ENCODE results near the gene HLTF.
A peak's percentile ranks its signal among the peaks of the same experiment; 100 is the strongest.

The HLTF gene

DNA sequence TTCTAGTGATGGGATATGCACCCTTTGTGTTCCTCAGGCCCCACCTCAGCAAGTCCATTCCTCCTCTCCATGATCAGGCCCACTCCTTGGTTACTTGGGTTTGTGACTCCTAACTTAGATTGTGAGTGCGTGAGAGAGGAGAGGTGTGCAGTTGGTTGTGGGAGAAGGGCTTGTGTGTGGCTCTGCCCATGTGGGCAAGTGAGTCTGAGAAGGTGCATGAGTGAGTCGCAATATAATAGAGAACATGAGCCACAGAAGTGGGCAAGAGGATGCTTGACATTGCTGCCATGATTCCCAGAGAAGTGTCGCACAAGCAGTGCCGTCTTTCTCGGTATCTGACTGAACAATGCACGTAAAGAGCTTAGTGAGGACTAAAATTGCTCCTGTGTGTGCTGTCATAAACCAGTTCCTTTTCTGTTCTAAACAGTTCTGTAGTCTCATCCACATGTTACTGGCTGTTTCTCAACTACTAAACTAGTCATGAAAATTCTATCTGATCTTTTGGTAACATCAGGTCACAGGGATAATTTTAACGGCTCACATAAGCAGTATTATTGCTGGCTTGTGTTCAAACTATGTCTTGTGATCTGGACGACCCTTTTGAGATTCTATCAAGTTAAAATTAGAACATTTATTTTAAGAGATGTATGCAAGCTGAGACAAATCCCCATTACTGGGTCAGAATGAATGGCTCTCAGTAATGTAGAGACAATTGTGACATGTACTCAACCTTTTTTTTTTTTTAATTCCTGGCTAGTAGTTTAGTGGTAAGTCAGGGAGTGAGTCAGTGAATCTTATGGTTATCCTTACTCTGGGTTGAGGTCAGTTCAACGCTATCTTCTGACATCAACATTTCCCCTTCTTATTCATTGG, 69.4 kb downstream of the HLTF start:
- DNase-seq (ENCODE audit: low read depth): no peak

DNA sequence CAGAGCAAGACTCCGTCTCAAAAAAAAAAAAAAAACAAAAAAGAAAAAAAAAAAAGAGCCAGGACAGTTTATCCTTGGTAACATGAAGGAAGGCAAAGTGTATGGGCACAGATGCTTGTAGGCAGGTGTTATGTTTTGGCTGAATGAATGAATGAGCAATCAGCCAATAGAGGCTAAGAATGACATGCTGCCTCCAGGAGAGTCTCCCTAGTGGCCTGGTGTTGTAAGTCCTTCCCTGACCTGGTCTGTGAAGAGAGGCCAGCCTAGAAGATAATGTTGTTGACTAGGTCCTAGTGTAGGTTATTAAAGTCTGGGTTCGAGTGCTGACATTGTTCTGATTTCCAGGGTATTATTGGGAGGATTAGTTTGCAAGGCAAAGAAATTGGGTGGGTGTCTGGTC, 70.1 kb downstream of the HLTF start:
- DNase-seq (ENCODE audit: low read depth): no peak

DNA sequence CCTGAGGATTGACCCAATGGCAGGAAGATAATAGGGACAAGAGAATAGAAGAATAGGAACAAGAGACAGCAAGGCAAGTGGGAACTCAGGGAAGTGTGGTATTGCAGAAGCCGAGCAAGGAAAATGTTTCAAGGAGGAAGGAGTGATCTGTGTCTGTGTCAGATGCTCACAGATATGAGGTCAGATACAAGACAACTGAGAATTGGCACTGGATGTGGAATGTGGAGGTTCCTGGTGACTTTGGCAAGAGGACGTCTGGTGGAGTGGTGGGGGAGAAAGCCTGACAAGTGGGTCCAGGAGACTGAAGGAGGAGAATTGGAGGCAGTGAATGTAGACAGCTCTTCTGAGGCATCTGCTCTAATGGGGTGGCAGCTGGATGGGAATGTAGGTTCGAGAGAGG, 70.9 kb downstream of the HLTF start:
- DNase-seq (ENCODE audit: low read depth): no peak

DNA sequence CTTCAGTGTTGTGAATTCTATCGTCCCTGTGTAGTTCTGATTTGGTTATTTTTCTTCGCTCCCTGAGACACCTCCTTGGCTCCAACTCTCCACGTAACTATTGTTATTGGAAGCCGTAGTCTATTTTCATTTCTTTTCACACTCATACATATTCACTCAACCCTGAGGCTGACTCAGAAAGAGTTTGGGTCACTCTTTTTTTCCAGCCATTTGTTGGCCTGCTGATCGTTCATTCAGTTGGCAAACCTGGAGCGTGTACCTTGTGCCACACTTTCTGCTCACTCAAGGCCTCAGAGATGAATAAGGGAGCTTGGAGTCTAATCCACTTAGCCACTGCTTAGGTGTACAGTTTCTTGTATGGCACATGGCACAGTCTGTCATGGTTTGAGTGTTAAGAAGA, 72.6 kb downstream of the HLTF start:
- DNase-seq (ENCODE audit: low read depth): no peak

DNA sequence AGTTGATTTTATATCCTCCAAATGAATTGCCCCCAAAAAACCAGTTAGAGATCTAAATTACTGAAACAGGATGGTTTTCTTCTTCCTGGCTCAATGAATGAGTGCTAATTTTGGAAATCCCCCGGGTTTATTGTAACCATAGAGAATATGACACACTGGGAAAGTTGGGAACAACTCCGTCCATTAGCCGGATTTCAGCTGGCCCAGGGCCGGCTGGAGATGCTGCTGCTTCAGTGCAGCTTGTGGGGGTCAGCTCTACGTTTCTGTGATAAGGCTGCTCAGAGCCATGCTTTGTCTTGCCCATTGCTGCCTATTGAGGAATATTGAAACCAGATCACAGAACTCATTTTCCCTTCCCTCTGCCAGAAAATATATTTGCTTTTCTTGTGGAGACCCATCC, 74.7 kb downstream of the HLTF start:
- DNase-seq (ENCODE audit: low read depth): no peak

DNA sequence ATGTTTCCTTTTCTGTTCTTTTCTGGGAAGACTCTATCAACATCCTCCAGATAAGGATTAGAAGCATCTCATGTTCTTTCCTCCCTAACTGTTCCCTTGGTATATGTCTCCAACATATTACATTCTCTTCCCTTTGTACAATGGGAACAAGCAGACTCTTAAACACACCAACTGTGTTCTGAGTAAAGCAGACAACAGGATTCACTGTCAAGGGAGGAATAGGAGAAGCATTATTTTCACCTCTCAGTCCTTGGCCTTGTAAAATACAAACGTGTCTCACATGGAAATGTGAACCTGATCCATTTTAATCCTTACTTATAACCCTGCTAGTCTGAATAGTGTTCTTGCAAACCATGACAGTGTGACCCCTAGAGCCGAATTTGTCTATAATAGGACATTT, 75.4 kb downstream of the HLTF start:
- DNase-seq (ENCODE audit: low read depth): no peak

DNA sequence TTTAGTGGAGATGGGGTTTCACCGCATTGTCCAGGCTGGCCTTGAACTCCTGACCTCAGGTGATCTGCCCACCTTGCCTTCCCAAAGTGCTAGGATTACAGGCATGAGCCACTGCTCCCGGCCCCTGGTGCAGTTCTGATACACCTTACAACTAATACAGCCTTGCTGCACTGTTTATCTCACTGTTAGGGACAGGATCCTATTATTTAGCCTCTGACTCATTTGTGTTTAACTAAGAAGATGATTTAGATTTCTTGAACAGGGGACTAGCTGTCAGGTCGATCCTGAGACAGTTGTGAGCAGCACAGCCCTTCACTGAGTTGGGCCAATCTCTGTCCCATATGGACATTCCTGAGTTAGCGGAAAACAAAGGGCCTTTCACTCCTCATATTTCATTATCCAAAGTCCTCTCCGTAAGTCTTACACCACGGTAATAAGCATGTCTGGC, 75.8 kb downstream of the HLTF start:
- no peak for DNase-seq (ENCODE audit: low read depth)

DNA sequence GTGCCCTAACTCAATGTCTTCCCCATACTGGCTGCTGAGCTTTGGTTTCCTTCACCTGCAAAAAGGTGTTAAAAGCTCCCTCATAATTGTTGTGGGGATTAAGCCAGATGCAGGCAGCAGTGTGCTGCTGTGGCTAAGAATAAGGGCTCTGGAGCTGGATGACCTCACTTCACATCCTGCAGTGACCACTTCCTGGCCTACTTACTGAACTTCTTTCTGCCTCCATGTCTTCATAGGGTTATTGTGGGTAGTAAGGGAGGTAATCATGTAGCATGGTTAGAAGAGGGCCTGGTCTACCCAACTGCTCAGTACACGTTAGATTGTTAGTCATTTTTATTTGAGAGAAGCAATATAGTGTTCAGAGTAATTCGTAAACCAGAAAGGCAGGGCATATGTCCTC, 76.6 kb downstream of the HLTF start:
- DNase-seq (ENCODE audit: low read depth): no peak

DNA sequence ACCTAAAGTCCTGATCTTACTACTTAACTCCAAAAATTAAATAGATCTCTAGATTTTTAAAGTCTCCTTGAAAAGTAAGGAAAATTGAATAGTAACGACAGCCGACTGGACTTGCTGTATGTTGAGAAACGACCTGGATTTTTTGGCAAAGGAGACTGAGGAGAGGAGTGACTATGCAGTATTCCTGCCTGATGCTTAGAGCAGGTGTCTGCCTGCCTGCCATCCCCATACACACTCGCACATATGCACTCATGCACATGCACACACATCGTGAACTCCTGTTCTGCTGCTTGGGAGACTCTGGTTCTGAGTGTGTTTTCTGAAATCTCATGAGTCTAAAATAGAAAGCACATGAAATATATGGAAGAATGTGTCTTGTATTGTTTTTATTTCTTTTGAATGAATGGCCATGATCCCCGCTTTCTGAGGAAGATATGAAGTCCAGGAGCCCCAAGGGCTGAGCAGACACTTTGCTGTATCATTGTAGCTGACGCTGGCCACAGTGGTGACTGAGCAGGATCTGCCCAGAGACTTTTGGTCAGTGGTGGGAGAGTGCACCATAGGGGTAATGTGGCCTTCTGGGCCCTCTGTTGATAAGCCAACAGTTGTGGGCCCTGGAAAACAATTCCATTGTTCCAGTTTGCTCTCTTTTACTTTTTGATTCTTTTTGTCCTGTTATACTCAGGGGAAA, 78.6 kb downstream of the HLTF start:
- no peak for DNase-seq (ENCODE audit: low read depth)

DNA sequence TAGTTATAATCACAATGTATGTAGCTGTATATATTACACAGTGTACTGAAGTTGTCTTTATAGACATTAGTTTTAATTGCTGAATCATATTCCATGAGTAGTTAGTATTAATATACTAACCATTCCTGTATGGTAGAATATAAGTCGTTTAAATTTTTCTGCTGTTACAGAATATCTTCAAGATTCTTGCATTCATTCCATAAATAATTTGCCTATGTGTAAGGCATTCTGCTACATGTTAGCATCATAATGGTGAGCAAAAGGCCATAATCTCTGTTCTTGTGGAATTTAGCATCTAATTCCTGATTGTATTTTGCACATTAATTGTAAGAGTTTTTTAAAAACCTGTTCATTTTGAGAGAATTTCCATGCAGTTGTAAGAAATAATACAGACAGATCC, 80.9 kb downstream of the HLTF start:
- DNase-seq (ENCODE audit: low read depth): no peak

DNA sequence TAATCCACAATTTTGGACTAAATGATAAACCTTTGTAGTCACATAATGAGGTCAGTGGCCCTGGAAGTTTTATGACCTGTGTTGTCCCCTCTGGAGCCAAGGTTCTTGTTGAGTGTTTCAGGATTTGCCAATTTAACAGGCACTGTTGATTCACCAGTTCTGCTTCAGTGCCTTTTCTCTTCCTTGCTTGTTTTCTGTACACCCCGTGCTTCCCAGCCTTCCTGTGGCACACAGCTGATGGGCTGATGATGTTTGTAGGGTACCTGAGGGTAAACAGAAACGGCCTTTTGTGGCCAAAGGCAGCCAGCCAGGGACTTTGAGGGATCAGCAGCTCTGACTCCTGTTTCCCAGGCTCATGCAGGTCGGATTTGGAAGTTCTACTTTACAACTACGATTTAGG, 81.7 kb downstream of the HLTF start:
- no peak for DNase-seq (ENCODE audit: low read depth)

DNA sequence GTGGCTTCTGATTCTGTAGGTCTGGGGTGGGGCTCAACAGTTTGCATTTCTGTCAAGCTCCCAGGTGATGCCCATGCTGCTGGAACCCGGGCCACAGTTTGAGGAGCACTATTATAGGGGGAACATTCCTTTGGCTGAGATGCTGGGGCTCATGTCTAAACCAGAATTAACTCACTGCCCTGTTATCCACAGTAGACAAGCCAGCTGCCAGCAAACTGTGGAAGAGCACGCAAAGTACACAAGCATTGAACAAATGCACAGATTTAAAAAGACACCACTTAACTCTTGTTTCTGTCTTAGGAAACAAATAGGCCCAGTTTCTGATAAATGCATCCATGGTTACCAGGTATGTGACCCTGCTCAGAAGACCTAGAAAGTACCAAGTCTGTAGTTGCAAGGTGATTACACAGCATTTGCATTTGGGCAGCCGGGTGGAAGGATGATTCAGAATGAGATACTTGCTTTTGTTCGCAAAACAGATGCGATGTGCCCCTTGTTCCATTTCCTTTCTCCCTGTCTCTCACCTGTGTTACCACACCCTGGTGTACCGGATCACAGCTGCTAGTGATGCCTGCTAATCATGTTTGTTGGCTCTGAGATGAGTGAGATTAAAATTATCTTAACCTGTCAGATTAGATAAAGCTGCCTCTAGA, 82.6 kb downstream of the HLTF start:
- DNase-seq (ENCODE audit: low read depth): no peak

DNA sequence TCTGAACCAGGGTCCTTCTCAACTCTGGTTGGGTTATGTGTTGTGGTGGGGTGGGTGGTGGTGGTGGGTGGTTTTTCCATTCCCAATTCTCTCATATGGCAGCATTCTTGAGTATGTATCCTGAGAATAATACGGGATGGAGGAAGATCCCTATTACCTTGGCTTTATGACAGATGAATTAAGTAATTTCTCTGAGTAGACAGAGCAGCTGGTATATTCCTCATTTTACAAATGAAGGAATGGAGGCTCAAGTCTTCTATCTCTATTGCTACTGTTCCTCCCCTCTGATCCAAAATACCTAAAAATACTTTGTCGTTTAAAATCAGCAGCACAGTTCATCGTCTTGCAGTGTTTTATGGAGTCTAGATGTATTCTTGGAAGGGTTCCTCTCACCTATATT, 84.6 kb downstream of the HLTF start:
- no peak for DNase-seq (ENCODE audit: low read depth)

DNA sequence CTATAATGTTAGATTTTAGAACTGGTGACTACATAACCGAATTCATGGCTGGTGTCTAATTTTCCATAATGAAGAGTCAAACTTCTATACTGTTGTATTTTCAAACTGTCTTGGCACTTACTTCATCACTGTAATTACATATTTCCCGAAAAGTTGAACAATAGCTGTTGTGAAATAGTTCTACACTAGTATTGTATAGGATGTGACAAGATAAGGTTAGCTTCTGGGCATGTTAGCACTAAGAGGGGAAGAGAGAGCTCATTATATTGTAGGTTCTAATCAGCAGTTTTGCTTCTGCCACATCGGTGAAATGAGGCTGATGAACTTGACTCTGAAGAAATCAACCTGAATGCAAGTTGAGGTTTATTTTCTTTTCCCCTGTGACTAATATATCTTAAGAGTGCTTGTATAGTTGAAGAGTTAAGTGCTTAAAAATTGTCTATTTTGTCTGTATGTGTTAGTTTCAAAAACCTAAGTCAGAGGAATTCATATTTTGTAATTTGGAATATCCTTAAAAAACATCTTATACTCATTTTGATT, 86.1 kb downstream of the HLTF start:
- DNase-seq (ENCODE audit: low read depth): no peak

DNA sequence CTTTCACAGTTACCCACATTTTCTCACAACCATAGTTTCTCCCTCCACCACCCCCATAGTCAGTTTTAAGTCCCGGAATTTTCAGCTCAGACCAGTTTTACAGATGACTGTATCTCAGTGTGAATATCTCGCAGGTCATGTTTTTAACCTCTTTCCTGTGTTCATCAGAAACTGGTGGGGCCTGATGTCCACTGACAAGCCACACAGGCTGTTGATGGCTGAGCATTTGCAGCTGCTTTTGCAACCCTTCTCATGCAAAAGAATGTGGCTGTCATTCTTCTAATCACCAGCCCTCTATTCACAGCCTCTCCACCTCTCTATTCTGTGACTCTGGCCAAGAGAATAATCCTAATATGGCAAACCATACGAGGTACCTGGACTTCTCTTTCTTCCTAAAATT, 86.5 kb downstream of the HLTF start:
- no peak for DNase-seq (ENCODE audit: low read depth)

DNA sequence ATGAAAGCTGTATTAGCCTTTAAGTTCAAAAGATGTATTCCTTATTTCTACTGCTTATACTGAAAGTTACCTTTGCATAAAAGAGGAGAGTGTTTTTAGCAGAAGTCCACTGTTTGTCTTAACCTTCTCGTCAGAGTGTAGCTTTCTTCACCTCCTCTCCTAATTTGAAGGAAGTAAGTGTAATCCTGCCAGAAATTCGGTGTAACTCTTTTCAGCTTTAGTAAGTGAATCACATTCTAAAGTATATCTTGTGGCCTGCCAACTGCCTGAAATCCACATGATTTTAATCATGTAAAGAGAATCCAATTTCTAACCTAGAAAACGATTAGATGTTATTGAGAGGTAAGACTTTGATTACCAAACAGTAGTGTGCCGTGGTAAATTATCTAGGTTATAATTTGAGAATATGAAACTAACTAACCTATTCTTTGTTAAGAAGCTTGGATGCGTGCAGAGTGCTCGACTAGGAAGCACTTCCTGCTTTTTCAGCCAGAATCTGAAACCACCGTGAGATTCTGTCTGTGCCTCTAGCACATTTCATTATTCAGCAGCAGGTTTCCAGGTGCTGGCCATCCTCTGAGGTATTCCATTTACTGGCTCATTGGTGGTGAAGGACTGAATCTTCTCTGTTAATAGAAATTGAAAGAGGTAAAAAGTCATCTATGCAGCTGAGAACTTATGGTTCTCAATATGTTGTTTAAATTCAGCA, 87.5 kb downstream of the HLTF start:
- DNase-seq (ENCODE audit: low read depth): no peak

DNA sequence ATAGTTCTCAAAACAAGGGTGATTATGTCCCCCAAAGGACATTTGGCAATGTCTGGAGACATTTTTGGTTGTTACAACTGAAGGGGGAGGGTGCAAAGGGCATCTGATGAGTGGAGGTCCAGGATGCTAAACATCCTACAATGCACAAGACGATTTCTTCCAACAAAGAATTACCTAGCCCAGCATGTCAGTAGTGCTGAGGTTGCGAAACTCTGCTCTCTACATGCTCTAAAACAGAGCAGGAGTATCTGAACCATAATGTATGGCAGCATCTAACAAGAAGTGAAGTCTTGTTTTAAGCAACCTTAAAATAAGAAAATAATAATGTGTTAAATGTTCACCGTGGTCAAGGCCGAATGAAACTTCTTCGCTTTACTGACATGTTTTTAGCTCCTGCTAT, 88.0 kb downstream of the HLTF start:
- no peak for DNase-seq (ENCODE audit: low read depth)

DNA sequence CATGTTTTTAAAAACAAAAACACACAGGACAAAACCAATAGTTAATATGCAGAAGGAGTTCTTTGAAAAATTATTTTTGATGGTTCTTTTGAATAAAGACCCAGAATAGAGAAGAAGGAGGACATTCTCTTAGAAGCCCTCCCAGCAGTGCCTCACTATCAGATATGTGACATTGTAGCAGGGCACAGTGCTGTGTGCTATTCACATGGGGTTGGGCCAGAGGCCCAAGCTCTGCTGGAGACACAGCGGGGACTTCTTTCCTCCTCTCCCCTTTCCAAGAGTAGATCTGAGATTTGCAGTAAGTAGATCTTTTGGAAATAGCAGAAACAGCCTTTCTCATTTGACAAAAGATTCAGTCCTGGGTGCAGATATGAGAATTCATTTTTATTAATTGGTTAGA, 88.7 kb downstream of the HLTF start:
- no peak for DNase-seq (ENCODE audit: low read depth)

DNA sequence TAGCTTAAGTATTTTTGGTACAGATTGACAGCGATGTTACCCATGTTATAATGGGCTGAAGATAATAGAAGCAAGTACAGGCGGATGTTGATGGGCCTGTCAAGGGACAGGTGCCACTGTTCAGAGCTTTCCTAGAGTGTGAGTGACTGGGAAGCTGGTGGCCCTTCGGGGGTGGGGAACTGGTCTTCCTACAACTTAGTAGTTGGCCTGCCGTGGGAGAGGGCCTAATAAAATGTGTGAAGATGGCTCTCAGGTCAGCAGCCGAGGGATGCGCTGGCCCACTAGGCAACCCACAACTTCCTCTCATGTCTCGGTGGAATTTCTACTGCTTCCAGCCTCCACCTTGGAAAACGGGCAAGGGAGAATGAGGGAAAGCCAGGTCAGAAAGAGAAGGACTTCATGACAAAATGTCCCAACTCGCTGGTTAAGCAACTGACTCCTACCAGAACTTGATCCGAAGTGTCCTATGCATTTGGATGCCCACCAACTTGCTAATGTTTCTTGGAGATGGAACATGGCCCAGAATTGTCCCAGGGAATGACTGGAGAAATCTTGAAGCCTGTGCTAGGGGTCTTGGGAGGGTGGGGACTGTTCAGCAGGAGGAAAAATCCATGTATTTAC, 93.6 kb downstream of the HLTF start:
- DNase-seq (ENCODE audit: low read depth): no peak

DNA sequence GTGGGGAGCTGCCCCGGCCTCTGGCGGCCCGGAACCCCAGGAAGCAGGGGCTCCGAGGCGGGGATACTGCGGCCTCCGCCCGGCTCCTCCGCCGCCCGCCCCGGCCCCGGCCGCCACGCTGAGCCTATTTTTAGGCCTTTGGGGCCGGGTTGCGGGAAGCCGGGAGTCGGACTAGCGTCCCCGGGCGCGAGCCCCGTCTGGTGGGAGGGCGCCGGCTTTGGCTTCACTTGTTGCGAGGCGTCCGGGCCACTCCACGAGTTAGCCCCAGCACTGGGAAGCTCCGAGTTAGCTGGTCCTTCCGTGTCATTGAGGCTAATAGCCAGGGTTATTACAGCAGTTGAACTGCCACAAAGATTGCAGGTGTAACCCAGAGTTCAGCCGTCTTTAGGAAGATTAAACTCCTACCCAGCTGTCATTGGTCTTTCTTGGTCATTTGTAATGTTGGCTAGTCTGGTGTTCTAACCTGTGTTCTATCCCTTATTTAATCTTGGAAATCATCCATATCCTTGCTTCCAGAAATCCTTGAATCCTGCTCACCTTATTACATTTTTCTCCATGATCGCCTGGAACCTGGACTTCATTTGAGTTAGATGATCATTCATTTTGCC, 94.2 kb downstream of the HLTF start:
- DNase-seq (ENCODE audit: low read depth): peak; percentile 11

Data from activated T-cell treated with anti-CD3 and anti-CD28 coated beads for 1 hour (primary cell).